CD8-positive, alpha-beta memory T cell (primary cell): ENCODE measurements around the gene CDH18. TPM values are rescaled to one million over a fixed set of nuclear protein-coding genes. Genes with fewer than 3 reads are reported as not detected.

Experiments used
- CTCF ChIA-PET: fragments of 350-600 bp; sonication (Branson Sonifier 250); formaldehyde crosslinking; loops from one replicate; lab custom pipeline; 2021; ENCODE audit warnings: antibody characterized with exemption; lab: Charles Lee
- POLR2A ChIA-PET: fragments of 350-600 bp; sonication (Branson Sonifier 250); formaldehyde crosslinking; loops from one replicate; lab custom pipeline; 2021; ENCODE audit warnings: antibody characterized with exemption; lab: Charles Lee
- DNase-seq, 5 donors: peaks; one replicate each; pipeline versions ENCODE4 v3.0.0 to v3.0.0-alpha.2; 2020 to 2022; ENCODE audit warnings: mixed read lengths in 1 of 5
- H3K27ac ChIP-seq: one replicate; pipeline ENCODE4 v1.7.0; 2013; ENCODE audit warnings: low read depth, mild to moderate bottlenecking, low read length, moderate library complexity
- H3K27me3 ChIP-seq: 2 replicates; pipeline ENCODE4 v1.7.0; 2013; ENCODE audit warnings: low read length, mild to moderate bottlenecking; ENCODE audit not compliant: insufficient read depth, poor library complexity, severe bottlenecking
- H3K36me3 ChIP-seq: 2 replicates; pipeline ENCODE4 v1.7.0; 2013; ENCODE audit warnings: mild to moderate bottlenecking, low read length, moderate library complexity; ENCODE audit not compliant: insufficient read depth
- H3K4me1 ChIP-seq: 2 replicates; pipeline ENCODE4 v1.7.0; 2013; ENCODE audit warnings: mild to moderate bottlenecking, low read length, moderate library complexity; ENCODE audit not compliant: insufficient read depth
- H3K4me3 ChIP-seq: 2 replicates; pipeline ENCODE4 v1.7.0; 2013; ENCODE audit warnings: mild to moderate bottlenecking, low read length
- H3K9me3 ChIP-seq: 2 replicates; pipeline ENCODE4 v1.7.0; 2013; ENCODE audit warnings: mild to moderate bottlenecking, low read length
- H3K27ac Mint-ChIP-seq, 8 donors: one replicate each; pipeline ENCODE4 v1.8.0; 2020 to 2021; ENCODE audit warnings: mixed read lengths in 8 of 8, mild to moderate bottlenecking in 6 of 8, inconsistent platforms in 3 of 8, moderate library complexity in 3 of 8
- H3K27me3 Mint-ChIP-seq, 2 donors: one replicate each; pipeline ENCODE4 v1.8.0; 2020 to 2021; ENCODE audit warnings: mixed read lengths in 2 of 2, mild to moderate bottlenecking in 1 of 2, moderate library complexity in 1 of 2
- H3K36me3 Mint-ChIP-seq, 3 donors: one replicate each; pipeline ENCODE4 v1.8.0; 2020 to 2021; ENCODE audit warnings: mixed read lengths in 3 of 3, inconsistent platforms in 1 of 3, mild to moderate bottlenecking in 1 of 3
- H3K4me1 Mint-ChIP-seq, 3 donors: one replicate each; pipeline ENCODE4 v1.8.0; 2020 to 2021; ENCODE audit warnings: mixed read lengths in 3 of 3, inconsistent platforms in 1 of 3, mild to moderate bottlenecking in 1 of 3
- H3K4me3 Mint-ChIP-seq, 7 donors: one replicate each; pipeline ENCODE4 v1.8.0; 2020 to 2021; ENCODE audit warnings: mixed read lengths in 7 of 7, mild to moderate bottlenecking in 6 of 7, moderate library complexity in 4 of 7, inconsistent platforms in 2 of 7
- H3K9me3 Mint-ChIP-seq, 5 donors: one replicate each; pipeline ENCODE4 v1.8.0; 2020 to 2022; ENCODE audit warnings: mixed read lengths in 5 of 5, mild to moderate bottlenecking in 3 of 5, moderate library complexity in 2 of 5, inconsistent platforms in 1 of 5
- polyA plus RNA-seq: library from polyadenylated mRNA; unstranded; fragments of 300-500 nt; fragmentation: Illumina TruSeq; gene quantifications from one replicate; pipeline ENCODE4 v1.2.3, GENCODE V29; 2021
- total RNA-seq, 2 experiments: library from RNA; stranded (reverse); gene quantifications; one replicate each; pipeline ENCODE4 v1.2.3, GENCODE V29; 2021

The CDH18 gene
- total and polyA plus RNA-seq, 3 experiments from 2014 or later, result not detected

- no peaks in the 10 kb centered on the region for H3K36me3 ChIP-seq
- no peaks in the 10 kb centered on the region for H3K4me1 Mint-ChIP-seq
- H3K27me3 Mint-ChIP-seq, result no peaks in the 10 kb centered on the region
- no peak overlapping the region for H3K27ac ChIP-seq
- CTCF ChIA-PET, result no interaction called here
- no peaks in the 10 kb centered on the region for H3K4me1 ChIP-seq
- no peak overlapping the region for H3K4me3 Mint-ChIP-seq
- H3K9me3 Mint-ChIP-seq, result peaks cover 0 to 43% (median 2%) of the 10 kb centered on the region in 5 donors
- no peaks in the 10 kb centered on the region for H3K9me3 ChIP-seq
- DNase-seq, result no peak
- POLR2A ChIA-PET, result no interaction called here
- no peak overlapping the region for H3K27ac Mint-ChIP-seq
- H3K27me3 ChIP-seq, result no peaks in the 10 kb centered on the region
- no peaks in the 10 kb centered on the region for H3K36me3 Mint-ChIP-seq
- no peak overlapping the region for H3K4me3 ChIP-seq
Observed at GRCh38 chr5:19638461-19638860, 349.5 kb downstream of the CDH18 start.

GRCh38 chr5:19630876-19631275, 357.1 kb downstream of the CDH18 start:
- Histone ChIP-seq H3K4me1 (no peaks in the 10 kb centered on the region), H3K9me3 (no peaks in the 10 kb centered on the region), H3K36me3 (no peaks in the 10 kb centered on the region), H3K4me3 (no peak overlapping the region), H3K27ac (no peak overlapping the region), H3K27me3 (no peaks in the 10 kb centered on the region)
- no peaks in the 10 kb centered on the region for H3K27me3 Mint-ChIP-seq
- CTCF ChIA-PET, result no interaction called here
- peaks cover 2 to 36% (median 8%) of the 10 kb centered on the region in 5 donors for H3K9me3 Mint-ChIP-seq
- POLR2A ChIA-PET, result no interaction called here
- no peak overlapping the region for H3K4me3 Mint-ChIP-seq
- no peak for DNase-seq
- H3K36me3 Mint-ChIP-seq, result no peaks in the 10 kb centered on the region
- no peak overlapping the region for H3K27ac Mint-ChIP-seq
- H3K4me1 Mint-ChIP-seq, result no peaks in the 10 kb centered on the region

GRCh38 chr5:19626211-19626610, 361.8 kb downstream of the CDH18 start:
- Mint-ChIP-seq H3K4me1 (no peaks in the 10 kb centered on the region), H3K27ac (no peak overlapping the region), H3K27me3 (peaks cover 0 to 1% of the 10 kb centered on the region in 2 donors), H3K9me3 (peaks cover 2 to 28% (median 11%) of the 10 kb centered on the region in 5 donors), H3K36me3 (no peaks in the 10 kb centered on the region), H3K4me3 (no peak overlapping the region)
- H3K4me3 ChIP-seq, result no peak overlapping the region
- no peak for DNase-seq
- no peaks in the 10 kb centered on the region for H3K27me3 ChIP-seq
- POLR2A ChIA-PET, result no interaction called here
- H3K36me3 ChIP-seq, result no peaks in the 10 kb centered on the region
- CTCF ChIA-PET, result no interaction called here
- no peaks in the 10 kb centered on the region for H3K4me1 ChIP-seq
- H3K9me3 ChIP-seq, result no peaks in the 10 kb centered on the region
- no peak overlapping the region for H3K27ac ChIP-seq

- Histone ChIP-seq H3K4me3 (no peak overlapping the region), H3K4me1 (no peaks in the 10 kb centered on the region), H3K9me3 (no peaks in the 10 kb centered on the region), H3K36me3 (no peaks in the 10 kb centered on the region), H3K27me3 (no peaks in the 10 kb centered on the region), H3K27ac (no peak overlapping the region)
- POLR2A ChIA-PET, result no interaction called here
- Mint-ChIP-seq H3K27ac (no peak overlapping the region), H3K9me3 (peaks cover 2 to 23% (median 11%) of the 10 kb centered on the region in 5 donors), H3K27me3 (peaks cover 0 to 1% of the 10 kb centered on the region in 2 donors), H3K36me3 (no peaks in the 10 kb centered on the region), H3K4me3 (no peak overlapping the region), H3K4me1 (no peaks in the 10 kb centered on the region)
- DNase-seq, result no peak
- CTCF ChIA-PET, result no interaction called here
Observed at GRCh38 chr5:19625562-19625961, 362.4 kb downstream of the CDH18 start.

DNA sequence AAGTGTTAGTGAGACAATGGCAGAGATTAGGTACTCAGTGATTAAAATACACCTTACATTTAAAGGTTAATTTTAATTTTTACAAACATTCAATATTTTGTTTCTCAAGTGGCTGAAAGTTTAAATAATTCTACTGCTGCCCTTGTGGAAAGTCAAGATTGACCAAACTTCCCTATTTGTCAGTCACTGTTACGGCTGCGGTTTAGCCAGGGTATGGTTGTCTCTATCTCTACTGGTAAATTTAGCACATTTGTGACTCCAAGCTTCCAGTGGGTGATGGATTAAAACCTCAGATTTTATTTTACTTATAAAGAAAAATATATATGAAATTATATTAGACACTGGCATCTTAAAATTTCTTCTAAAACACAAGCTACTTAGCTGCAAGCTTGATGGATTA, 368.4 kb downstream of the CDH18 start:
- ChIA-PET POLR2A (no interaction called here), CTCF (no interaction called here)
- peaks cover 3 to 26% (median 6%) of the 10 kb centered on the region in 5 donors for H3K9me3 Mint-ChIP-seq
- no peak overlapping the region for H3K27ac Mint-ChIP-seq
- H3K27me3 Mint-ChIP-seq, result peaks cover 0 to 1% of the 10 kb centered on the region in 2 donors
- no peak overlapping the region for H3K27ac ChIP-seq
- H3K4me1 ChIP-seq, result no peaks in the 10 kb centered on the region
- H3K4me3 ChIP-seq, result no peak overlapping the region
- no peaks in the 10 kb centered on the region for H3K36me3 Mint-ChIP-seq
- DNase-seq, result no peak
- no peaks in the 10 kb centered on the region for H3K4me1 Mint-ChIP-seq
- H3K4me3 Mint-ChIP-seq, result no peak overlapping the region
- H3K36me3 ChIP-seq, result no peaks in the 10 kb centered on the region
- H3K27me3 ChIP-seq, result no peaks in the 10 kb centered on the region
- H3K9me3 ChIP-seq, result no peaks in the 10 kb centered on the region

DNA sequence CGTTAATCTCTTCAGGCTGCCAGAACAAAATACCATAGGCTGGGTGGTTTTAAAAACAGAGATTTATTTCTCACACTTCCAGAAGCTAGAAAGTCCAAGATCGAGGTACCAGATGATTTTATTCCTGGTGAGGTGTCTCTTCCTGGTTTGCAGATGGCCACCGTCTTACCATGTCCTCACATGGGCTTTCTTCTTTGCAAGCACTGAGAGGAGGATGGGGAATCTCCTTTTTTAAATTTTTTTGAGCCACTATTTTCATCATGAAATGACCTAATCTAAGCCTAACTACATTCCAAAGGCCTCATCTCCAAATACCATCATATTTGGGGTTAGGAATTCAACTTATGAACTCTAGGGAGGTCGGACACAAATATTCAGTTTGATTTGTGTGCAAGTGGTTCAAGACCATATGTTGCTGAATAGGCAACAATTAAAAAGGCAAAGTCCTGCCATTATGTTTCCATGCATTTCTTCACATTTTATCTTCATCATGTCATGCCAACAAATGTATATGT, 371.2 kb downstream of the CDH18 start:
- H3K4me1 Mint-ChIP-seq, result no peaks in the 10 kb centered on the region
- no peaks in the 10 kb centered on the region for H3K27me3 ChIP-seq
- H3K4me3 Mint-ChIP-seq, result no peak overlapping the region
- ChIA-PET POLR2A (no interaction called here), CTCF (no interaction called here)
- H3K27ac Mint-ChIP-seq, result no peak overlapping the region
- no peaks in the 10 kb centered on the region for H3K9me3 ChIP-seq
- no peaks in the 10 kb centered on the region for H3K4me1 ChIP-seq
- H3K4me3 ChIP-seq, result no peak overlapping the region
- no peak for DNase-seq
- no peak overlapping the region for H3K27ac ChIP-seq
- H3K36me3 Mint-ChIP-seq, result no peaks in the 10 kb centered on the region
- no peaks in the 10 kb centered on the region for H3K36me3 ChIP-seq
- no peaks in the 10 kb centered on the region for H3K27me3 Mint-ChIP-seq
- peaks cover 0 to 30% (median 3%) of the 10 kb centered on the region in 5 donors for H3K9me3 Mint-ChIP-seq

GRCh38 chr5:19615661-19616060, 372.3 kb downstream of the CDH18 start:
- ChIA-PET CTCF (no interaction called here), POLR2A (no interaction called here)
- Histone ChIP-seq H3K27me3 (no peaks in the 10 kb centered on the region), H3K4me3 (no peak overlapping the region), H3K4me1 (no peaks in the 10 kb centered on the region), H3K27ac (no peak overlapping the region), H3K36me3 (no peaks in the 10 kb centered on the region), H3K9me3 (no peaks in the 10 kb centered on the region)
- Mint-ChIP-seq H3K9me3 (peaks cover 3 to 26% (median 8%) of the 10 kb centered on the region in 5 donors), H3K4me1 (no peaks in the 10 kb centered on the region), H3K27ac (no peak overlapping the region), H3K4me3 (no peak overlapping the region), H3K27me3 (no peaks in the 10 kb centered on the region), H3K36me3 (no peaks in the 10 kb centered on the region)
- no peak for DNase-seq

DNA sequence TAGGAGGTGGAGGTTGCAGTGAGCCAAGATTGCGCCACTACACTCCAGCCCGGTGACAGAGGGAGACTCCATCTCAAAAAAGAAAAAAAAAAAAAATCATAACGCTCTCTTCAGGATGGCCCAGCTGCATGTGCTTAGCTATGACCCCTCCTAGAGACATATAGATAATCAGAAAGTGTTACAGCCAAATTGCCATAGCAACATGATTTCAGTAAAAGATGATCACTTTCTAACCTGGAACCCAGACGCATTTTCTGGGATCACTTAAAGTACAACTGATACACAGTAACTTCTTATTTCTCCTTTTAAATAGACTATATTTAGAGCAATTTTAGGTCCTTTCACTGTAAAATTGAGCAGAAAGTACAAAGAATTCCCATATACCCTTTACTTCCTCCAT, 372.9 kb downstream of the CDH18 start:
- DNase-seq, result no peak
- no peak overlapping the region for H3K4me3 ChIP-seq
- ChIA-PET CTCF (no interaction called here), POLR2A (no interaction called here)
- H3K4me1 ChIP-seq, result no peaks in the 10 kb centered on the region
- H3K9me3 ChIP-seq, result no peaks in the 10 kb centered on the region
- no peaks in the 10 kb centered on the region for H3K4me1 Mint-ChIP-seq
- no peak overlapping the region for H3K27ac ChIP-seq
- H3K36me3 ChIP-seq, result no peaks in the 10 kb centered on the region
- H3K27me3 ChIP-seq, result no peaks in the 10 kb centered on the region
- H3K27me3 Mint-ChIP-seq, result no peaks in the 10 kb centered on the region
- no peak overlapping the region for H3K27ac Mint-ChIP-seq
- H3K36me3 Mint-ChIP-seq, result no peaks in the 10 kb centered on the region
- no peak overlapping the region for H3K4me3 Mint-ChIP-seq
- H3K9me3 Mint-ChIP-seq, result peaks cover 3 to 26% (median 8%) of the 10 kb centered on the region in 5 donors
